Muscle layer of duodenum (tissue), 2 donors: Measurements from ENCODE around the gene LDLRAD4.

Source experiments
- H3K27ac ChIP-seq: one replicate; pipeline ENCODE4 v1.7.0; 2013; ENCODE audit warnings: mild to moderate bottlenecking, low read length
- H3K27me3 ChIP-seq: one replicate; pipeline ENCODE4 v1.7.0; 2013; ENCODE audit warnings: low read depth, mild to moderate bottlenecking, control low read depth, low read length
- H3K36me3 ChIP-seq, 2 donors: one replicate each; pipeline ENCODE4 v1.7.0; 2013; ENCODE audit warnings: low read length in 2 of 2, control low read depth in 1 of 2, mild to moderate bottlenecking in 1 of 2; ENCODE audit not compliant: insufficient read depth in 2 of 2, control insufficient read depth in 1 of 2
- H3K4me1 ChIP-seq, 2 donors: one replicate each; pipeline ENCODE4 v1.7.0; 2013; ENCODE audit warnings: low read length in 2 of 2, mild to moderate bottlenecking in 2 of 2, control low read depth in 1 of 2, moderate library complexity in 1 of 2; ENCODE audit not compliant: insufficient read depth in 2 of 2, control insufficient read depth in 1 of 2
- H3K4me3 ChIP-seq, 2 donors: one replicate each; pipeline ENCODE4 v1.7.0; 2013; ENCODE audit warnings: low read length in 2 of 2, low read depth in 1 of 2, mild to moderate bottlenecking in 1 of 2
- H3K9me3 ChIP-seq, 2 donors: one replicate each; pipeline ENCODE4 v1.7.0; 2013; ENCODE audit warnings: low read length in 2 of 2, control low read depth in 1 of 2, mild to moderate bottlenecking in 1 of 2; ENCODE audit not compliant: control insufficient read depth in 1 of 2
- donor health status: healthy.

LDLRAD4 gene

DNA sequence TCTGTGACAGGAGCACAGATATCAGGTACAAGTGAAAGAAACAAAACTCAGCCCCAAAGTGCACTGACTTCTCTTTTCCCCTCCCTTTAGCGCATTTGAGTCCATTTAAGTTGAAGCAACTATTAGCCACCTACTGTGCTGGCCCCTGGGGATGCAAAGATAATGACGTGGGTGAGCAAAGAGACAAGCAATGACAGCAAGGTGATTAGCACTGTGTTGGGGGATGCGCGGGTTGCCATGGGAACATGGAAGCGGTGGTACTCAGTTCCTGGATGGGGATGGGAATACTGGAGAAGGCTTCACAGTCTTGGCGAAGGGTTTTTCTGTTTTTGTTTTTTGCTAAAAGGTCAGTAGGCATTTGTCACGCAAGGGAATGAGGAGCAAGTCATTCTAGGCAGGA, 205.8 kb downstream of the LDLRAD4 start:
- no peaks in the 10 kb centered on the region for H3K27me3 ChIP-seq
- no peak overlapping the region for H3K27ac ChIP-seq
- no peak overlapping the region for H3K4me3 ChIP-seq
- H3K9me3 ChIP-seq = no peaks in the 10 kb centered on the region
- H3K4me1 ChIP-seq = no peaks in the 10 kb centered on the region
- H3K36me3 ChIP-seq = no peaks in the 10 kb centered on the region

DNA sequence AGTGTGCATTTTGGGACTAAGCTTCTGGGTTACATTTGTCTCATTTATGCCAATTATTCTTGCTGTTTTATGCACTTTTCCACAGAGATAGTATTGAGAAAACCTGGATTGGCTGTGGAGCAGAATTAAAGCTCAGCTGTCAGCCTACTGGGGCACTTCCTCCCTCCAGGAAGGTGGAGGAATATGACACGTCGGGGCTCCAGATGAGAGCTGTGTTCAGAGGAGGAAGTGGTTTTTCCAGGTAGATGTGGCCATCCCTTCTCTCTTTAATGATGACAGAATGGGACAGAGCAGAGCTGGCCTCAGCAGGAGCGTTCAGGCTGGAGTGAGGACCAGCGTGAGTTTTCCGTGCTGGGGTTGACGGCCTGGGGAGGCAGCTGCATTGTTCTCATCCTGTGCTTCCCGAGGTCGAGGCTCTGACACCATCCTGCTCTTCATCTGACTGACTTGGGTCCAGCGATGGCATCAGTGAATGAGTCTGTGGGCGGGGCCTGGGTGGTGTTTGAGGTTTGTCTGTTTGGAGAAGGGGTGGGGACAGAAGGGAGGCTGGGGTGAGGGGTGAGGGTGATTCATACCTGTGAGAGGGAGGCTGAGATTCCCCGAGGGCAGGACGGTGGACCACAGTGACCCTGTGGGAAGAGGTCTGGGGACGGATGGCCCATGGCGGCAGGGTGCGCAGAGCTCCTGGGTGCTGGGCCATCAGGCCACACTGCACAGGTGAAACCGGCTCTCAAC, 207.0 kb downstream of the LDLRAD4 start:
- Histone ChIP-seq H3K4me3 (no peak overlapping the region), H3K9me3 (no peaks in the 10 kb centered on the region), H3K27me3 (no peaks in the 10 kb centered on the region), H3K36me3 (no peaks in the 10 kb centered on the region), H3K4me1 (no peaks in the 10 kb centered on the region), H3K27ac (no peak overlapping the region)

DNA sequence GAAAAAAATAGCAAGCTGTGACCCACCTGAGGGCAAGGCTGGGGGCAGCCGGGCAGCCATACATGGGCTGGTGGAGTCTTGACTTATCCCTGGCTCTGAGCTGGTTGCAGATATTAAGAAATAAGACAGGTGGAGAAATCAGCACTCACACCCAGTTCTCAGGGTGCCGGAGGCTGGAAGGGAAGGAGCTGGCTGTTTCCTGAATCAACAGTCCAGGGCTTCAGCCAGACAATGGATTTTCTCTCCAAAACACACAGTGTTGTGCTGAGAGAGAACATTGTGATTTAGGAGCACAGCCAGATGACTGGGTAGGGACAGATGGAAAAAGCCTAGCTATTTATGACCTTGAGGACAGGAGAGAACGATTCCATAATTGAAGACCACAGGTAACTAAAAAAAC, 208.8 kb downstream of the LDLRAD4 start:
- Histone ChIP-seq H3K4me3 (no peak overlapping the region), H3K27me3 (no peaks in the 10 kb centered on the region), H3K9me3 (no peaks in the 10 kb centered on the region), H3K36me3 (no peaks in the 10 kb centered on the region), H3K27ac (no peak overlapping the region), H3K4me1 (no peaks in the 10 kb centered on the region)

DNA sequence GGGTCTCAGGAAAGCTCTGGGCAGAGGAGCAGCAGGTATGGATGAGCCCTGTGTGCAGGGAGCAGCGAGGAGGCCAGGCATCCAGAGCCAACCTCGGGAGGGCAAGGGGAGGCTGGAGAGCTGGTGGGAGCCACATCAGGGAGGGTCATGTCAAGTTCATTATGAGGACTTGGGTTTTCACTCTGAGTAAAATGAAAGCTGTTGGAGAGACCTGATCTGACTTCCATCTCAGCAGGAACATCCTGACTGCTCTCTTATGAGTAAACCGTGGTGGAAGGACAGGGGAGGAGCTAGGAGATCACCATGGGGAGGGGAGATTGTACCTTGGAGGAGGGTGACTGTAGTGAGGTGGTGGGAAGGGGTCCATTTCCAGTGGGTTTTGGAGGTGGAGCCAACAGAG, 209.8 kb downstream of the LDLRAD4 start:
- Histone ChIP-seq H3K36me3 (no peaks in the 10 kb centered on the region), H3K9me3 (no peaks in the 10 kb centered on the region), H3K27ac (no peak overlapping the region), H3K4me1 (no peaks in the 10 kb centered on the region), H3K4me3 (no peak overlapping the region), H3K27me3 (no peaks in the 10 kb centered on the region)

DNA sequence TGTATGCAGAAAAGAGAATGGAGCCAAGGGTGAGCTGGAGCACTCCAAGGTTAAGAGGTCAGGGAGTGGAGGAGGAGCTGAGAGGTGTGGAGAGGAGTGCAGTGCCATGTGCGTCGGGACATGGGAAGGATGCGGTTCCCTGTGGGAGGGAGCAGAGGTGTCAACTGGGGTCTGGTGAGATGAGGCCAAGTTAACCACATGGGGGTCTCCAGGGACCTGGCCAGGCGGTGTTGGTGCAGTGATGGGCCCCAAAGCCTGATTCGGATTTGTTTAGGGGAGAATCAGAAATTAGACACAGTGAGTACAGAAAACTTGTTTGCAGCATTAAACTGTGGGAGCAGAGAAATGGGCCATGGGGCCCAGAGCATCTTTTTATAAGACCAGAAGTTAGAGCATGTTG, 210.5 kb downstream of the LDLRAD4 start:
- Histone ChIP-seq H3K36me3 (no peaks in the 10 kb centered on the region), H3K4me3 (no peak overlapping the region), H3K9me3 (no peaks in the 10 kb centered on the region), H3K4me1 (no peaks in the 10 kb centered on the region), H3K27ac (no peak overlapping the region), H3K27me3 (no peaks in the 10 kb centered on the region)

DNA sequence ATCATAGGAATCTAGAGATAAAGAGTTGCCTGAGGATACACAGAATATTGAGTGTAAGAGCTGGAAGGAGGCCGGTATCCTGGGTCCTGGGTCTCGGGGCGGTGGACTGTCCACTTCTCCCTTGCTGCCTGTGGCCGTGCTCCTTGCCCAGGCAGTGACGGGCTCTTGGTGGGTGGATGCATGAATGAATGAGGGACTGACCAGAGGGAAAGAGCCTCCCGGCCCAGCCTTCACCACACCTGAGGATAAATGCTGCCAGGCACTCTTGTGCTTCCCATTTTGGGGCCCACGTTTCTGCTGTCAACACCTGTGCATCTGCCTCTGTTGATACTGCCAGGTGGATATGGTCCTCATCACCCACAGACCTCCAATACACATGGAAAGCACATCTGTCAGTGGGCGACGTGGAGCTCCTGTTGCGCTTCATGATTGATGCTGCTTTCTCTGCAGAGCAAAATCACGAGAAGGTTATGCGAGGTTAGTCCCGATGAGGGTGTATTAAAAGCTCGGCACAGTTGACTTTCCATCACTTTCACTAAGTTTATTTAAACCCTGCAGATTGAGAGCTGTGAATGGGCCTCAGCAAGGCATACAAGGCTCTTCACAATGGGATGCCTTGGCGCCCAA, 211.4 kb downstream of the LDLRAD4 start:
- H3K4me3 ChIP-seq = no peak overlapping the region
- no peaks in the 10 kb centered on the region for H3K36me3 ChIP-seq
- no peaks in the 10 kb centered on the region for H3K27me3 ChIP-seq
- H3K27ac ChIP-seq = no peak overlapping the region
- no peaks in the 10 kb centered on the region for H3K4me1 ChIP-seq
- H3K9me3 ChIP-seq = no peaks in the 10 kb centered on the region

DNA sequence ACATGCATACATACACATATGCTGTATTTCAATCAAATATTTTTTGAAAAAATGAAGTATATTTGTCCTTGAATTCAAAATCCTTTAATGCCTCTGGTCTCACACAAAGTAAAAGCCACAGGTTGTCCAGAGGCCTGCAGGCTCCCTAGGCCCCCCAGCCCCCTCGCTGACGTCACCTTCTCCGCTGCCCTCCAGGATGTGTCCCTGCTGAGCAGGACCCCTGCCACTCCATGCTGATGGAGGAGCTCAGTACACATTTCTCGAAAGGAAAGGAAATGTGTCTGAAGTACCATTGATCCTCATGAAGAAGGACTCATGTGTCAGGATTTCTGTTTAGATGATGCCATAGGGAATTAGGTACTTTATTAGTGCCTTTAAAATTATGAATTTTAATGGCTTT, 212.1 kb downstream of the LDLRAD4 start:
- Histone ChIP-seq H3K27ac (no peak overlapping the region), H3K4me3 (no peak overlapping the region), H3K27me3 (no peaks in the 10 kb centered on the region), H3K36me3 (no peaks in the 10 kb centered on the region), H3K4me1 (no peaks in the 10 kb centered on the region), H3K9me3 (no peaks in the 10 kb centered on the region)

DNA sequence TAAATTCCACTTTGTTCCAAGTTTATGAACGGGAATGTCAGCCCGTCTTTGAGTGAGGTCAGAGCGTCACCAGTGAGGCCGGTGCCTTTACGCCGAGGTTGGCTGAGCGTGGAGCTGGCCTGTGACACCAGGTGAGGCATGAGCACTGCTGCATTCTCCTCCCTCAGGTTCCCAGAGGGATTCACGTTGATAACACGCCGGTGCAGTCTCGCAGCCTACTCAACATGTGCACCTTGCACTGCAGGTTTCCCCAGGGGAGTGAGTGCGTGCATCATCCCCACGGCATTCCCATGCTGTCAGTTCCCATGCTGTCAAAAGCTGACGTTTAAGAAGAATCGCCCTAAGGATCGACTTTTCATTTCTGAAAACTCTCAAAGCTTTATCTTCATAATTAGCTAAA, 213.3 kb downstream of the LDLRAD4 start:
- Histone ChIP-seq H3K27me3 (no peaks in the 10 kb centered on the region), H3K9me3 (no peaks in the 10 kb centered on the region), H3K4me1 (no peaks in the 10 kb centered on the region), H3K4me3 (no peak overlapping the region), H3K36me3 (no peaks in the 10 kb centered on the region), H3K27ac (no peak overlapping the region)

DNA sequence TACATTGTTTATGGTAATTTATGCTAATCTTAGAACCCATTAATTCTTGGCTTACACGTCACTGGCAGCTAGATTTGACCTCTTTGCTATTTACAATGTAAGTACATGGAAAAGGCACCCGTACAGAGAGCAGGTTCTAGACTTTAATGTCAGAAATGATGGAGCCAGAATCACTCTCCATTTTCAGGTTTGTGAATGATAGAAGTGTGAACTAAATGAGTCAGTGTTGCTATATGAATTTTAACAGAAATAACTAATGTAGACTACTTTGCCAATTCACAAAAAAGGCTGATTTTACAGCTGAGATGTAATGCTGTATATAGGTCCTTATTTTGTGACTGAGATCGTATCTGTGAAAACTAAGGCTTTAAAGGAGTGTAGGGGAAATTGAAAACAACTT, 214.6 kb downstream of the LDLRAD4 start:
- Histone ChIP-seq H3K4me3 (no peak overlapping the region), H3K4me1 (no peaks in the 10 kb centered on the region), H3K27ac (no peak overlapping the region), H3K27me3 (no peaks in the 10 kb centered on the region), H3K9me3 (no peaks in the 10 kb centered on the region), H3K36me3 (no peaks in the 10 kb centered on the region)

DNA sequence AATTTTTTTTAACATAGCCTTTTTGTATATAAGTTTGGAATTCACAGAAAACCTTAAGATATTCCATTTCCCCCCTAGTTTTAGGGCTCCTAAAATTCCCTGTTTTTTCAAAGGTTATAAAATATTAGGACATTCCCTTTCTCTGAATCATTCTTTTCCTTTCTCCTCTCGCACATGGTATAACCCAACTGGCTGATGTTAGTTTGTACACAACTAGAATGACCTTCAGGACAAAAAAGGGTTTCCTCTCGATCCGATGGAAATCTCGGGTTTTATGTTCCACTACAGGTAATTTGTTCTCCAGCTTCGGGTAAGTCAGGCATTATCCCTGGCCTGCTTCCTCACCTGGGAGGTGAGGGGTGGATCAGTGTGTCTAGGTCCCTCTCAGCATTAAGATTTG, 215.1 kb downstream of the LDLRAD4 start:
- H3K4me3 ChIP-seq = no peak overlapping the region
- H3K4me1 ChIP-seq = no peaks in the 10 kb centered on the region
- H3K27ac ChIP-seq = no peak overlapping the region

DNA sequence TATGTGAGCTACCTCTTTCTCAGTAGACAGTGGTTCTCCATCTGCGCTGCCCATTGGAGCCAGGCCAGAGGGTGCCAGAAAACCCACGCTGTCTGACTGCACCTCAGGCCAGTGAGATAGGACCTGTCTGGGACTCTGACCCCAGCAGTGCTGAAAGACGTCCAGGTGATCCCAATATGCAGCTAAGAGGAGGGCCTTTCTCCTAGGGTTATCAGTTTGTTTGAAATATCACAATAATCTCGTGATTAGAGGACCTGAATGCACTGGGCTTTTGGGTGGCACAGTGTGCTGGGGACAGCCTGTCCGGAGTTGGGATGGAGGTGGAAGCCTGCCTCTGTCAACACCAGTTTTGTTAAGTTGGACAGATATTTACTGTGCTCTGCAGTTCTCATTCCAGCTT, 216.3 kb downstream of the LDLRAD4 start:
- no peaks in the 10 kb centered on the region for H3K9me3 ChIP-seq
- H3K4me3 ChIP-seq = no peak overlapping the region
- no peak overlapping the region for H3K27ac ChIP-seq
- H3K4me1 ChIP-seq = no peaks in the 10 kb centered on the region
- H3K27me3 ChIP-seq = no peaks in the 10 kb centered on the region
- H3K36me3 ChIP-seq = no peaks in the 10 kb centered on the region

More for the DNA sequence above, 215.1 kb downstream of the LDLRAD4 start:
- H3K9me3 ChIP-seq = no peaks in the 10 kb centered on the region
- no peaks in the 10 kb centered on the region for H3K27me3 ChIP-seq
- no peaks in the 10 kb centered on the region for H3K36me3 ChIP-seq
